WTC11 (cell line): ENCODE data around the gene FAM168B. TPM values are rescaled to one million over a fixed set of nuclear protein-coding genes. Genes with fewer than 3 reads are reported as not detected.

ENCODE experiments used
- ATAC-seq: fragments of 200-7000 bp; cut with Tn5 transposase; 2 replicates; pipeline ENCODE4 v1.10.0; 2021; ENCODE audit warnings: mild to moderate bottlenecking, moderate library complexity
- CTCF ChIA-PET: fragments of 300-600 bp; sonication (Branson Sonifier 250); formaldehyde crosslinking; loops from one replicate; lab custom pipeline; 2021; ENCODE audit warnings: antibody characterized with exemption; lab: Charles Lee
- POLR2A ChIA-PET: fragments of 350-600 bp; sonication (Branson Sonifier 250); formaldehyde crosslinking; loops from one replicate; lab custom pipeline; 2021; ENCODE audit warnings: antibody characterized with exemption; lab: Charles Lee
- DNase-seq: peaks from one replicate; pipeline ENCODE4 v3.0.0; 2021; ENCODE audit warnings: low spot score
- H3K27ac Mint-ChIP-seq: 2 replicates; pipeline ENCODE4 v1.8.0; 2021; ENCODE audit warnings: mixed read lengths
- H3K27me3 Mint-ChIP-seq: 2 replicates; pipeline ENCODE4 v1.8.0; 2021; ENCODE audit warnings: low read depth, mild to moderate bottlenecking, moderate library complexity, mixed read lengths
- H3K36me3 Mint-ChIP-seq: 2 replicates; pipeline ENCODE4 v1.8.0; 2021; ENCODE audit warnings: mixed read lengths
- H3K4me1 Mint-ChIP-seq: 2 replicates; pipeline ENCODE4 v1.8.0; 2022; ENCODE audit warnings: mixed read lengths
- H3K4me3 Mint-ChIP-seq: 2 replicates; pipeline ENCODE4 v1.8.0; 2021; ENCODE audit warnings: mild to moderate bottlenecking, moderate library complexity, mixed read lengths
- H3K9me3 Mint-ChIP-seq: 2 replicates; pipeline ENCODE4 v1.8.0; 2021; ENCODE audit warnings: mixed read lengths
- ARID4B ChIP-seq: sonication (generic); formaldehyde crosslinking; IDR thresholded peaks from 2 replicates; pipeline ENCODE4 v1.8.0; 2023; ENCODE audit warnings: missing genetic modification reagents, mild to moderate bottlenecking, borderline replicate concordance
- ATF1 ChIP-seq: sonication (generic); formaldehyde crosslinking; IDR thresholded peaks from 2 replicates; pipeline ENCODE4 v1.8.1; 2023; ENCODE audit warnings: mild to moderate bottlenecking, moderate library complexity, missing genetic modification reagents
- CBFB ChIP-seq: sonication (generic); formaldehyde crosslinking; IDR thresholded peaks from 2 replicates; pipeline ENCODE4 v1.8.1; 2022; ENCODE audit warnings: mild to moderate bottlenecking, low read depth, missing genetic modification reagents
- ELF4 ChIP-seq: sonication (generic); formaldehyde crosslinking; IDR thresholded peaks from 2 replicates; pipeline ENCODE4 v1.8.1; 2022; ENCODE audit warnings: low read depth, mild to moderate bottlenecking, moderate library complexity, missing genetic modification reagents
- JAZF1 ChIP-seq: fragments of 250-450 bp; sonication (Bioruptor Pico); IDR thresholded peaks from 2 replicates; pipeline ENCODE4 v1.9.0; 2021; ENCODE audit warnings: moderate library complexity, mild to moderate bottlenecking, inconsistent platforms
- MAX ChIP-seq: sonication (generic); formaldehyde crosslinking; IDR thresholded peaks from 2 replicates; pipeline ENCODE4 v1.8.0; 2022; ENCODE audit warnings: mild to moderate bottlenecking, missing genetic modification reagents
- MLX ChIP-seq: sonication (generic); formaldehyde crosslinking; IDR thresholded peaks from 2 replicates; pipeline ENCODE4 v1.8.1; 2023; ENCODE audit warnings: mild to moderate bottlenecking, missing genetic modification reagents, moderate library complexity
- USF2 ChIP-seq: sonication (generic); formaldehyde crosslinking; IDR thresholded peaks from 2 replicates; pipeline ENCODE4 v1.8.1; 2023; ENCODE audit warnings: mild to moderate bottlenecking, missing genetic modification reagents, moderate library complexity
- ZNF263 ChIP-seq: sonication (generic); formaldehyde crosslinking; IDR thresholded peaks from 2 replicates; pipeline ENCODE4 v1.8.1; 2022; ENCODE audit warnings: low read depth, mild to moderate bottlenecking, moderate library complexity, missing genetic modification reagents
- ZNF281 ChIP-seq: sonication (generic); formaldehyde crosslinking; IDR thresholded peaks from 2 replicates; pipeline ENCODE4 v1.8.0; 2023; ENCODE audit warnings: mild to moderate bottlenecking, missing genetic modification reagents
- ZNF317 ChIP-seq: sonication (generic); formaldehyde crosslinking; IDR thresholded peaks from 2 replicates; pipeline ENCODE4 v1.8.1; 2023; ENCODE audit warnings: low read depth, mild to moderate bottlenecking, moderate library complexity, missing genetic modification reagents, borderline replicate concordance
- ZNF671 ChIP-seq: fragments of 250-450 bp; sonication (Bioruptor Pico); IDR thresholded peaks from 2 replicates; pipeline ENCODE4 v1.8.0; 2021; ENCODE audit warnings: mild to moderate bottlenecking
- ZSCAN18 ChIP-seq: fragments of 250-450 bp; sonication (Bioruptor Pico); IDR thresholded peaks from 2 replicates; pipeline ENCODE4 v2.1.2; 2022; ENCODE audit warnings: mild to moderate bottlenecking, moderate library complexity
- total RNA-seq: library from RNA; stranded (reverse); gene quantifications from 3 replicates; pipeline ENCODE4 v1.2.3, GENCODE V29; 2021

Gene FAM168B
- total RNA-seq, 1 experiment from 2014 or later = 63.9 TPM

GRCh38 chr2:131050896-131051295 lies 42.4 kb downstream of the FAM168B start:
- Mint-ChIP-seq H3K4me3 (no peak overlapping the region), H3K9me3 (no peaks in the 10 kb centered on the region), H3K4me1 (no peaks in the 10 kb centered on the region), H3K36me3 (peaks cover 77% of the 10 kb centered on the region), H3K27me3 (no peaks in the 10 kb centered on the region), H3K27ac (no peak overlapping the region)
- ChIA-PET POLR2A (no interaction called here), CTCF (interaction anchor here (1.9 kb wide), 1 partner anchor 10 kb away, joined by 6 read pairs; no protein-coding TSS in a partner anchor)
- no peak for DNase-seq
- no peak for ATAC-seq
- no peak for TF ChIP-seq ZNF317 (CRISPR knock-in tag)
- TF ChIP-seq USF2 (CRISPR knock-in tag) = no peak

GRCh38 chr2:131049150-131049718 lies 44.0 kb downstream of the FAM168B start:
- Mint-ChIP-seq H3K4me1 (peaks cover under 1% of the 10 kb centered on the region; the same call in 1 of the 2 replicates), H3K27me3 (no peaks in the 10 kb centered on the region), H3K9me3 (no peaks in the 10 kb centered on the region), H3K36me3 (peaks cover 62% of the 10 kb centered on the region), H3K4me3 (no peak overlapping the region), H3K27ac (peak overlapping the region; percentile 20; the same call in 1 of the 2 replicates)
- TF ChIP-seq ZNF671 (no peak), ZSCAN18 (no peak)
- CTCF ChIA-PET = no interaction called here
- ATAC-seq = no peak
- POLR2A ChIA-PET = no interaction called here
- no peak for DNase-seq

- H3K4me3 Mint-ChIP-seq = no peak overlapping the region
- H3K27me3 Mint-ChIP-seq = no peaks in the 10 kb centered on the region
- peak overlapping the region; percentile 20; the same call in 1 of the 2 replicates for H3K27ac Mint-ChIP-seq
- ATAC-seq = no peak
- no peak for DNase-seq
- H3K36me3 Mint-ChIP-seq = peaks cover 60% of the 10 kb centered on the region
- ChIA-PET POLR2A (no interaction called here), CTCF (no interaction called here)
- H3K9me3 Mint-ChIP-seq = no peaks in the 10 kb centered on the region
- TF ChIP-seq JAZF1 (CRISPR knock-in tag) = no peak
- TF ChIP-seq CBFB (CRISPR knock-in tag) = no peak
- no peak for TF ChIP-seq USF2 (CRISPR knock-in tag)
- H3K4me1 Mint-ChIP-seq = peaks cover 6% of the 10 kb centered on the region; the same call in 1 of the 2 replicates
Measured at GRCh38 chr2:131048641-131049040, 44.6 kb downstream of the FAM168B start.

GRCh38 chr2:131047920-131048560 lies 45.2 kb downstream of the FAM168B start:
- Mint-ChIP-seq H3K4me1 (peaks cover 6% of the 10 kb centered on the region; the same call in 1 of the 2 replicates), H3K9me3 (no peaks in the 10 kb centered on the region), H3K36me3 (peaks cover 54% of the 10 kb centered on the region), H3K27ac (0 out of 2 replicates have a peak overlapping the region, but pooled peaks have one; percentile 22), H3K27me3 (no peaks in the 10 kb centered on the region), H3K4me3 (no peak overlapping the region)
- DNase-seq = no peak
- ATAC-seq = no peak
- ChIA-PET CTCF (no interaction called here), POLR2A (no interaction called here)
- no peak for TF ChIP-seq ZNF281 (CRISPR knock-in tag)
- no peak for TF ChIP-seq MLX
- TF ChIP-seq MAX (CRISPR knock-in tag) = no peak
- TF ChIP-seq ZNF263 (CRISPR knock-in tag) = no peak
- TF ChIP-seq ATF1 (CRISPR knock-in tag) = no peak
- no peak for TF ChIP-seq ELF4 (CRISPR knock-in tag)
- no peak for TF ChIP-seq ARID4B (CRISPR knock-in tag)
- TF ChIP-seq USF2 (CRISPR knock-in tag) = no peak
